HepG2 (cell line): ENCODE data around the gene CTNNA2. TPM values are rescaled to one million over a fixed set of nuclear protein-coding genes. Genes with fewer than 3 reads are reported as not detected.

Experiments used
- ATAC-seq: fragments of 200-7000 bp; cut with Tn5 transposase; 3 replicates; pipeline ENCODE4 v1.9.1; 2020; ENCODE audit warnings: mild to moderate bottlenecking, moderate library complexity
- BruUV-seq: library from RNA; stranded (reverse); fragments of 400-500 nt; replicated peaks from 2 replicates; lab custom pipeline; 2021; lab: Mats Ljungman, UMichigan
- CTCF ChIA-PET: fragments of 300-600 bp; formaldehyde crosslinking; extraction: SDS; loops from one replicate; lab custom pipeline; 2021; ENCODE audit warnings: low total read pairs, inconsistent platforms, low intra/inter-chr PET ratio; lab: Yijun Ruan, JAX
- POLR2A ChIA-PET: fragments of 350-600 bp; sonication (Branson Sonifier 250); formaldehyde crosslinking; loops from one replicate; lab custom pipeline; 2020; ENCODE audit warnings: antibody characterized with exemption, inconsistent platforms; lab: Yijun Ruan, JAX
- DNase-seq: peaks from one replicate; pipeline ENCODE4 v3.0.0-alpha.2; 2015; ENCODE audit warnings: low spot score
- FAIRE-seq: peaks from 3 replicates; lab custom pipeline; 2011; peaks lifted over from hg19 to GRCh38; lab: Jason Lieb, UNC
- H2AFZ ChIP-seq: one replicate; pipeline ENCODE4 v1.6.1; 2011; ENCODE audit warnings: low read length, inconsistent platforms
- H3K27ac ChIP-seq: fragments of 300-600 bp; 3 replicates; pipeline ENCODE4 v1.8.0; 2011; ENCODE audit warnings: mixed run types, mild to moderate bottlenecking, mixed read lengths, low read length, inconsistent platforms; ENCODE audit not compliant: insufficient read depth; ENCODE audit errors: extremely low read length
- H3K27me3 ChIP-seq, 2 experiments: fragments of 200-600 bp in 1 of 2; 2 replicates in 1 of 2; 3 replicates in 1 of 2; pipeline versions ENCODE4 v1.6.0 to v1.8.0; 2011; ENCODE audit warnings: low read length in 2 of 2, mild to moderate bottlenecking in 2 of 2, moderate library complexity in 2 of 2, inconsistent platforms in 1 of 2; ENCODE audit not compliant: insufficient read depth in 2 of 2, control insufficient read depth in 1 of 2
- H3K36me3 ChIP-seq, 2 experiments: fragments of 200-600 bp in 1 of 2; replicated peaks in 1 of 2; 2 replicates in 1 of 2; 3 replicates in 1 of 2; pipeline versions ENCODE4 v1.5.1 to v1.8.0; 2011; ENCODE audit warnings: low read length in 2 of 2, inconsistent platforms in 1 of 2; ENCODE audit not compliant: insufficient read depth in 2 of 2, control insufficient read depth in 1 of 2
- H3K4me1 ChIP-seq: 2 replicates; pipeline ENCODE4 v1.5.1; 2012; ENCODE audit warnings: low read length, inconsistent platforms; ENCODE audit not compliant: insufficient read depth
- H3K4me2 ChIP-seq: 2 replicates; pipeline ENCODE4 v1.6.0; 2011; ENCODE audit warnings: low read depth, low read length, inconsistent platforms
- H3K4me3 ChIP-seq, 3 experiments: fragments of 200-600 bp in 1 of 3; sonication (generic), shearing (Covaris generic) in 1 of 3; replicated peaks in 1 of 3; 2 replicates each; pipeline ENCODE4 v1.5.1; 2011 to 2016; ENCODE audit warnings: low read length in 3 of 3, inconsistent platforms in 2 of 3, low read depth in 2 of 3, mild to moderate bottlenecking in 2 of 3, control low read depth in 1 of 3, mixed read lengths in 1 of 3; ENCODE audit not compliant: insufficient read depth in 1 of 3
- H3K79me2 ChIP-seq: one replicate; pipeline ENCODE4 v1.6.1; 2011; ENCODE audit warnings: low read length, inconsistent platforms; ENCODE audit not compliant: insufficient read depth
- H3K9ac ChIP-seq: 2 replicates; pipeline ENCODE4 v1.6.0; 2011; ENCODE audit warnings: mild to moderate bottlenecking, low read depth, low read length, inconsistent platforms; ENCODE audit not compliant: insufficient read depth
- H3K9me3 ChIP-seq: 2 replicates; pipeline ENCODE4 v1.5.1; 2012; ENCODE audit warnings: mild to moderate bottlenecking, low read length
- H4K20me1 ChIP-seq: 2 replicates; pipeline ENCODE4 v1.6.0; 2011; ENCODE audit warnings: inconsistent platforms, mild to moderate bottlenecking, low read length, moderate library complexity; ENCODE audit not compliant: insufficient read depth
- HNF1A ChIP-seq, 2 experiments: sonication (generic) in 1 of 2; formaldehyde crosslinking in 1 of 2; IDR thresholded peaks; 2 replicates each; pipeline versions ENCODE4 v1.4.0 to v1.6.1; 2016 to 2020; ENCODE audit warnings: borderline replicate concordance in 1 of 2, low read depth in 1 of 2, mild to moderate bottlenecking in 1 of 2, missing genetic modification reagents in 1 of 2
- IKZF5 ChIP-seq: IDR thresholded peaks from 2 replicates; pipeline ENCODE4 v1.6.1; 2018; ENCODE audit warnings: missing genetic modification reagents, mild to moderate bottlenecking, missing compliant biosample characterization
- MAFF ChIP-seq: IDR thresholded peaks from 2 replicates; pipeline ENCODE4 v1.6.1; 2011; ENCODE audit warnings: low read depth, low read length, improper control_type of control experiment
- MAFK ChIP-seq, 2 experiments: IDR thresholded peaks in 1 of 2; conservative IDR thresholded peaks in 1 of 2; 2 replicates each; pipeline ENCODE4 v1.6.1; 2011; ENCODE audit warnings: improper control_type of control experiment in 2 of 2, low read length in 2 of 2
- MED1 ChIP-seq: sonication (generic); formaldehyde crosslinking; IDR thresholded peaks from 2 replicates; pipeline ENCODE4 v1.4.0; 2020; ENCODE audit warnings: missing genetic modification reagents
- NR2F2 ChIP-seq: IDR thresholded peaks from 2 replicates; pipeline ENCODE4 v1.6.1; 2012; ENCODE audit warnings: low read depth, inconsistent platforms, borderline replicate concordance
- PHF8 ChIP-seq: sonication (generic); formaldehyde crosslinking; IDR thresholded peaks from 2 replicates; pipeline ENCODE4 v1.5.0; 2020; ENCODE audit warnings: missing genetic modification reagents
- TBL1XR1 ChIP-seq: fragments of 150-350 bp; IDR thresholded peaks from 2 replicates; pipeline ENCODE4 v1.6.1; 2014; ENCODE audit warnings: borderline replicate concordance, low read length; ENCODE audit not compliant: partially characterized antibody
- TCF7 ChIP-seq: sonication (generic); IDR thresholded peaks from 2 replicates; pipeline ENCODE4 v1.6.1; 2016; ENCODE audit warnings: antibody characterized with exemption, low read depth
- TOE1 ChIP-seq: sonication (generic); formaldehyde crosslinking; IDR thresholded peaks from 2 replicates; pipeline ENCODE4 v1.4.0; 2020; ENCODE audit warnings: mild to moderate bottlenecking, missing genetic modification reagents
- ZFP36L1 ChIP-seq: sonication (generic); formaldehyde crosslinking; IDR thresholded peaks from 2 replicates; pipeline ENCODE4 v1.8.0; 2022; ENCODE audit warnings: mild to moderate bottlenecking, missing genetic modification reagents, moderate library complexity
- ZNF121 ChIP-seq: sonication (generic); formaldehyde crosslinking; IDR thresholded peaks from 2 replicates; pipeline ENCODE4 v1.5.0; 2020; ENCODE audit warnings: mild to moderate bottlenecking, missing genetic modification reagents
- ZNF644 ChIP-seq: IDR thresholded peaks from 2 replicates; pipeline ENCODE4 v1.6.1; 2016; ENCODE audit warnings: low read depth
- ZNF775 ChIP-seq: sonication (generic); formaldehyde crosslinking; IDR thresholded peaks from 2 replicates; pipeline ENCODE4 v1.4.0; 2020; ENCODE audit warnings: missing genetic modification reagents, mild to moderate bottlenecking, moderate library complexity, borderline replicate concordance
- ZNF782 ChIP-seq: sonication (generic); formaldehyde crosslinking; IDR thresholded peaks from 2 replicates; pipeline ENCODE4 v1.4.0; 2020; ENCODE audit warnings: missing genetic modification reagents, mild to moderate bottlenecking, borderline replicate concordance
- ZNF883 ChIP-seq: sonication (generic); formaldehyde crosslinking; IDR thresholded peaks from 2 replicates; pipeline ENCODE4 v1.5.1; 2020; ENCODE audit warnings: mild to moderate bottlenecking, missing genetic modification reagents; ENCODE audit errors: not compliant biosample characterization
- whole genome bisulfite sequencing: methylation state at CpG from one replicate; pipeline ENCODE4 v1.1.6; 2017; ENCODE audit warnings: low lambda C conversion rate; 5-methylcytosine and 5-hydroxymethylcytosine counted together
- in situ Hi-C: cut with HindIII; loops from 2 replicates; pipeline ENCODE4 v1.10.0; 2017; ENCODE audit warnings: low pct_unique_long_range_greater_than_20kb; ENCODE audit not compliant: extremely low pct_ligation_motif_present
- intact Hi-C: fragments of 100-400 bp; cut with micrococcal nuclease; formaldehyde crosslinking; loops from one replicate; pipeline ENCODE4 v1.10.0; 2022; ENCODE audit not compliant: unreplicated experiment
- polyA plus RNA-seq, 8 experiments: library from polyadenylated mRNA; depleted of rRNA in 3 of 8; stranded (reverse) in 7 of 8; unstranded in 1 of 8; fragments of >200 nt; fragmentation: Illumina TruSeq in 4 of 8; extraction: Trizol in 4 of 8; gene quantifications; 2 replicates each; pipeline versions ENCODE4 v1.2.1 to v1.2.3, GENCODE V29; 2011 to 2016; ENCODE audit warnings: low read depth in 4 of 8, missing spikeins in 1 of 8, mixed read lengths in 1 of 8; ENCODE audit not compliant: insufficient read depth in 1 of 8
- total RNA-seq, 5 experiments: library from RNA; depleted of rRNA; stranded (reverse); fragments of >200 nt; fragmentation: Illumina TruSeq; extraction: Trizol; gene quantifications; 2 replicates each; pipeline ENCODE4 v1.2.3, GENCODE V29; 2016; ENCODE audit warnings: low read depth in 1 of 5

Gene CTNNA2
- total and polyA plus RNA-seq, 2 of the 13 experiments (the other 11 are each of a cell fraction or from before 2014, with no cell fraction given) = not detected

- TF ChIP-seq HNF1A (IDR thresholded peaks at IDR 0.05; ENCODE audit: low read depth) = no peak
- no peak for TF ChIP-seq HNF1A (CRISPR knock-in tag; IDR thresholded peaks at IDR 0.05; ENCODE audit: borderline replicate concordance)
Measured at GRCh38 chr2:79920512-79921076, 407.7 kb downstream of the CTNNA2 start (continued).

GRCh38 chr2:79929624-79930023, 416.8 kb downstream of the CTNNA2 start:
- no peak for ATAC-seq

More at GRCh38 chr2:79929624-79930023, 416.8 kb downstream of the CTNNA2 start:
- H3K27ac ChIP-seq = no peak overlapping the region
- no peaks in the 10 kb centered on the region for H4K20me1 ChIP-seq
- H3K4me1 ChIP-seq = no peaks in the 10 kb centered on the region
- H3K9me3 ChIP-seq = no peaks in the 10 kb centered on the region
- TF ChIP-seq ZFP36L1 (CRISPR knock-in tag) = no peak
- TF ChIP-seq ZNF775 (CRISPR knock-in tag) = no peak
- no peak for TF ChIP-seq IKZF5 (CRISPR knock-in tag)
- TF ChIP-seq NR2F2 = no peak
- TF ChIP-seq MAFK (conservative IDR thresholded peaks at IDR 0.05 in 1 of 2, IDR thresholded peaks at IDR 0.05 in 1 of 2; ENCODE audit: low read length in 2 of 2) = peak; percentile 65 to 80
- no peak for TF ChIP-seq TCF7
- no peak for TF ChIP-seq TOE1
- no peak for TF ChIP-seq ZNF121 (CRISPR knock-in tag)
- no peak for TF ChIP-seq ZNF782 (CRISPR knock-in tag)
- TF ChIP-seq ZNF644 (CRISPR knock-in tag) = no peak
- TF ChIP-seq PHF8 (CRISPR knock-in tag) = no peak
- no peak for TF ChIP-seq ZNF883 (CRISPR knock-in tag)
- TF ChIP-seq MED1 (CRISPR knock-in tag) = no peak
- TF ChIP-seq MAFF = peak; percentile 73
- TF ChIP-seq TBL1XR1 = no peak
- 3% methylated on average over 3 of the region's 3 CpGs for WGBS
- ChIA-PET CTCF (no interaction called here), POLR2A (no interaction called here)
- intact Hi-C loops (no loop called here), in situ Hi-C loops (no loop called here)
- H3K36me3 ChIP-seq = no peaks in the 10 kb centered on the region
- H2AFZ ChIP-seq = no peak overlapping the region
- no peaks in the 10 kb centered on the region for H3K27me3 ChIP-seq
- H3K9ac ChIP-seq = no peak overlapping the region
- H3K79me2 ChIP-seq = no peaks in the 10 kb centered on the region
- H3K4me2 ChIP-seq = no peak overlapping the region
- FAIRE-seq (no peak), DNase-seq (no peak)
- no peak overlapping the region for H3K4me3 ChIP-seq
- no TSS peak for BruUV-seq
